Measurements from ENCODE around the gene CTH.

CTH gene

DNA sequence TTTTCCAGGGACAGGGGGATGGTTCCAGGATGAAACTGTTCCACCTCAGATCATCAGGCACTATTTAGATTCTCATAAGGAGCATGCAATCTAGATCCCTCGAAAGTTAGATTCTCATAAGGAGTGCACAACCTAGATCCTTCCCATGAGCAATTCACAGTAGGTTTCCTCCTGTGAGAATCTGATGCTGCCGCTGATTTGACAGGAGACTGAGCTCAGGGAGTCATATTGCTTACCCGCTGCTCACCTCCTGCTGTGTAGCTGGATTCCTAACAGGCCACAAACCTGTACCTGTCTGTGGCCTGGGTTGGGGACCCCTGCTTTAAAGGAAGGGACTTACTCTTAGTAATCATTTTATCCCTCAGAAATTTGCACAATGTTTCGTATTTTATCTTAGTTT lies 9.3 kb downstream of the CTH start:
- TF ChIP-seq, protein P1, sequence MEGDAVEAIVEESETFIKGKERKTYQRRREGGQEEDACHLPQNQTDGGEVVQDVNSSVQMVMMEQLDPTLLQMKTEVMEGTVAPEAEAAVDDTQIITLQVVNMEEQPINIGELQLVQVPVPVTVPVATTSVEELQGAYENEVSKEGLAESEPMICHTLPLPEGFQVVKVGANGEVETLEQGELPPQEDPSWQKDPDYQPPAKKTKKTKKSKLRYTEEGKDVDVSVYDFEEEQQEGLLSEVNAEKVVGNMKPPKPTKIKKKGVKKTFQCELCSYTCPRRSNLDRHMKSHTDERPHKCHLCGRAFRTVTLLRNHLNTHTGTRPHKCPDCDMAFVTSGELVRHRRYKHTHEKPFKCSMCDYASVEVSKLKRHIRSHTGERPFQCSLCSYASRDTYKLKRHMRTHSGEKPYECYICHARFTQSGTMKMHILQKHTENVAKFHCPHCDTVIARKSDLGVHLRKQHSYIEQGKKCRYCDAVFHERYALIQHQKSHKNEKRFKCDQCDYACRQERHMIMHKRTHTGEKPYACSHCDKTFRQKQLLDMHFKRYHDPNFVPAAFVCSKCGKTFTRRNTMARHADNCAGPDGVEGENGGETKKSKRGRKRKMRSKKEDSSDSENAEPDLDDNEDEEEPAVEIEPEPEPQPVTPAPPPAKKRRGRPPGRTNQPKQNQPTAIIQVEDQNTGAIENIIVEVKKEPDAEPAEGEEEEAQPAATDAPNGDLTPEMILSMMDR (IDR thresholded peaks at IDR 0.05; ENCODE audit: insufficient read depth, low read length, missing control alignments): no peak
- ChIA-PET POLR2A (no interaction called here), CTCF (no interaction called here)
- no peak for DNase-seq (ENCODE audit: low read depth, low spot score)
- no peak overlapping the region for H3K4me3 ChIP-seq (ENCODE audit: low read depth, low read length)

GRCh38 chr1:70426154-70427131 lies 15.4 kb downstream of the CTH start:
- TF ChIP-seq, protein P1 (IDR thresholded peaks at IDR 0.05; ENCODE audit: insufficient read depth, low read length, missing control alignments): no peak
- H3K4me3 ChIP-seq (ENCODE audit: low read depth, low read length): no peak overlapping the region
- ChIA-PET CTCF (no interaction called here), POLR2A (no interaction called here)
- DNase-seq (ENCODE audit: low read depth, low spot score): no peak

DNA sequence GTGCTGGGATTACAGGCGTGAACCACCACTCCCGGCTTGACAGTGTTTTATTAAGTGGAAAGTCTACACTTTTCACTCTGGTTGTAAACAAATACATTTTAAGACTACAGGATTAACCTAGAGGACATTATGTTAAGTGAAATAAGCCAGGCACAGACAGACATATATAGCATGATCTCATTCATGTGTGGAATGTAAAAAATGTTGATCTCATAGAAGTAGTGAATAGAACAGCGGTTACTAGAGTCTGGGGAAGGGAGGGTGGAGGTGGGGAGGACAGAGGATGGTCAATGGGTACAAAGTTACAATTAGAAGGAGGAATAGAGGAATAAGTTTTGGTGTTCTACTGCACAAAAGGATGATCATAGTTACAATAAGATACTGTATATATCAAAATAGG lies 16.9 kb downstream of the CTH start:
- ChIA-PET POLR2A (no interaction called here), CTCF (no interaction called here)
- TF ChIP-seq, protein P1 (IDR thresholded peaks at IDR 0.05; ENCODE audit: insufficient read depth, low read length, missing control alignments): no peak
- no peak for DNase-seq (ENCODE audit: low read depth, low spot score)
- no peak overlapping the region for H3K4me3 ChIP-seq (ENCODE audit: low read depth, low read length)

GRCh38 chr1:70429219-70429618 lies 18.2 kb downstream of the CTH start:
- POLR2A ChIA-PET: no interaction called here

GRCh38 chr1:70429757-70430156 lies 18.7 kb downstream of the CTH start:
- no peak for DNase-seq (ENCODE audit: low read depth, low spot score)
- TF ChIP-seq, protein P1 (IDR thresholded peaks at IDR 0.05; ENCODE audit: insufficient read depth, low read length, missing control alignments): no peak
- no peak overlapping the region for H3K4me3 ChIP-seq (ENCODE audit: low read depth, low read length)
- ChIA-PET POLR2A (no interaction called here), CTCF (no interaction called here)

More at GRCh38 chr1:70429219-70429618, 18.2 kb downstream of the CTH start:
- TF ChIP-seq, protein P1 (IDR thresholded peaks at IDR 0.05; ENCODE audit: insufficient read depth, low read length, missing control alignments): no peak
- H3K4me3 ChIP-seq (ENCODE audit: low read depth, low read length): no peak overlapping the region
- DNase-seq (ENCODE audit: low read depth, low spot score): no peak
- CTCF ChIA-PET: no interaction called here

DNA sequence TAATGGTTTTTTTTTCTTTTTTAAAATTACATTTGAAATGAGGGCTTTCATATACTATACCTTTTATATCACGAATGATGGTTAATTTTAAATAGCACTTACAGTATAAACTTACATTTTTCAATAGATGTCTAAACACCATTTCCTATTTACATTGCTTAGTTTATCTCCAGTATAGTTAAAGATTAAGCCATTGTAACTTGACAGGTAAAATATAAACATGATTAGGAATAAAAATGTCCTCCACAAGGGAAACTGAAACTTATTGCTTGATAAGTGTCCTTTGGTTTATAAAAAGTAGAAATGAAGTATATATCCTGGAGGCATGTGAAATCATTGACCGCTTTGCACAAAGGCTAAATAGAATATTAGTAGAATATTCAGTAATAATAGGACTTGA lies 20.2 kb downstream of the CTH start:
- no peak overlapping the region for H3K4me3 ChIP-seq (ENCODE audit: low read depth, low read length)
- TF ChIP-seq, protein P1 (IDR thresholded peaks at IDR 0.05; ENCODE audit: insufficient read depth, low read length, missing control alignments): no peak
- no peak for DNase-seq (ENCODE audit: low read depth, low spot score)
- ChIA-PET CTCF (interaction anchor here (0.9 kb wide), 1 partner anchor 13 kb away, joined by 3 read pairs; no protein-coding TSS in a partner anchor), POLR2A (no interaction called here)

Data from AG04449 (cell line).